ENCODE data around the gene MARVELD2. TPM values are rescaled to one million over a fixed set of nuclear protein-coding genes. Genes with fewer than 3 reads are reported as not detected.

MARVELD2 gene
- total and polyA plus RNA-seq, 9 of the 15 experiments (the other 6 are each of a cell fraction or from before 2014, with no cell fraction given): 0.03 to 0.29 (median 0.06) TPM; not detected in 3

- TF ChIP-seq ZNF407 (IDR thresholded peaks at IDR 0.05; ENCODE audit: low read depth) (no peak), RBM14 (IDR thresholded peaks at IDR 0.05; ENCODE audit: borderline replicate concordance, insufficient read depth, low read depth, low read length) (0 out of 2 replicates have a peak, but pooled peaks have one; percentile 93), SAP30 (IDR thresholded peaks at IDR 0.05; ENCODE audit: borderline replicate concordance, insufficient read depth, low read depth, low read length, poor library complexity, severe bottlenecking) (peak; percentile 83), ZBTB7A (IDR thresholded peaks at IDR 0.05; ENCODE audit: borderline replicate concordance, control insufficient read depth, low read depth, low read length) (peak; percentile 98), SMAD4 (CRISPR knock-in tag; conservative IDR thresholded peaks at IDR 0.05) (peak; percentile 84; the same call in 1 of the 2 replicates), SMARCA5 (IDR thresholded peaks at IDR 0.05) (no peak), ERF (CRISPR knock-in tag; IDR thresholded peaks at IDR 0.05) (peak; percentile 91; the same call in 1 of the 2 replicates), MYBL2 (IDR thresholded peaks at IDR 0.05; ENCODE audit: low read depth) (no peak; the same call in 1 of the 2 replicates), MYBL2 (CRISPR knock-in tag; IDR thresholded peaks at IDR 0.05; ENCODE audit: borderline replicate concordance) (no peak), ZBTB11 (CRISPR knock-in tag; IDR thresholded peaks at IDR 0.05) (peak in 1 of 3 experiments; percentile 90; a peak in 2 of 6 replicates), ZNF140 (CRISPR knock-in tag; IDR thresholded peaks at IDR 0.05) (no peak), ZNF274 (IDR thresholded peaks at IDR 0.05; ENCODE audit: borderline replicate concordance, low read depth, low read length) (no peak), POLR2G (IDR thresholded peaks at IDR 0.05; ENCODE audit: low read depth, low read length) (peak; percentile 97), ZZZ3 (IDR thresholded peaks at IDR 0.05) (peak; percentile 45; the same call in 1 of the 2 replicates)
Observed at GRCh38 chr5:69369340-69370121, 45.4 kb upstream of the MARVELD2 start, which contains the start of the genes AK6, RAD17 and TAF9 (continued).

Data from K562 (cell line).